ENCODE data around the gene TUBG2.
"Not testable (repeated sequence)": the region's sequence is repeated elsewhere in the genome, so short reads cannot be mapped to it uniquely, and the experiment has no call there.

TUBG2 gene

GRCh38 chr17:42653179-42654124 lies 5.6 kb upstream of the TUBG2 start:
- in situ Hi-C loops (cut with HindIII; ENCODE audit: low sequenced_read_pairs), result no loop called here

- in situ Hi-C loops (cut with HindIII; ENCODE audit: low sequenced_read_pairs), result no loop called here
Measured at GRCh38 chr17:42655528-42655927, 3.6 kb upstream of the TUBG2 start.

- in situ Hi-C loops (cut with HindIII; ENCODE audit: low sequenced_read_pairs), result no loop called here
Measured at GRCh38 chr17:42657824-42658588, 1.1 kb upstream of the TUBG2 start.

GRCh38 chr17:42659932-42660274 lies 819 bp downstream of the TUBG2 start:
- in situ Hi-C loops (cut with HindIII; ENCODE audit: low sequenced_read_pairs), result not testable (repeated sequence)

GRCh38 chr17:42660692-42661345 lies 1.7 kb downstream of the TUBG2 start:
- in situ Hi-C loops (cut with HindIII; ENCODE audit: low sequenced_read_pairs), result no loop called here

- in situ Hi-C loops (cut with HindIII; ENCODE audit: low sequenced_read_pairs), result no loop called here
Measured at GRCh38 chr17:42665581-42666001, 6.5 kb downstream of the TUBG2 start.

GRCh38 chr17:42666126-42666525 lies 7.0 kb downstream of the TUBG2 start:
- in situ Hi-C loops (cut with HindIII; ENCODE audit: low sequenced_read_pairs), result not testable (repeated sequence)

GRCh38 chr17:42667088-42667951 lies 8.2 kb downstream of the TUBG2 start:
- in situ Hi-C loops (cut with HindIII; ENCODE audit: low sequenced_read_pairs), result no loop called here

- in situ Hi-C loops (cut with HindIII; ENCODE audit: low sequenced_read_pairs), result no loop called here
Measured at GRCh38 chr17:42669705-42669976, 10.6 kb downstream of the TUBG2 start.

- in situ Hi-C loops (cut with HindIII; ENCODE audit: low sequenced_read_pairs), result no loop called here
Measured at GRCh38 chr17:42669977-42670788, 11.1 kb downstream of the TUBG2 start.

- in situ Hi-C loops (cut with HindIII; ENCODE audit: low sequenced_read_pairs), result no loop called here
Measured at GRCh38 chr17:42670789-42671657, 11.9 kb downstream of the TUBG2 start.

- in situ Hi-C loops (cut with HindIII; ENCODE audit: low sequenced_read_pairs), result no loop called here
Measured at GRCh38 chr17:42672038-42672437, 13.0 kb downstream of the TUBG2 start.

- in situ Hi-C loops (cut with HindIII; ENCODE audit: low sequenced_read_pairs), result no loop called here
Measured at GRCh38 chr17:42673266-42673884, 14.3 kb downstream of the TUBG2 start.

- in situ Hi-C loops (cut with HindIII; ENCODE audit: low sequenced_read_pairs), result no loop called here
Measured at GRCh38 chr17:42673885-42674754, 15.0 kb downstream of the TUBG2 start.

GRCh38 chr17:42674755-42675347 lies 15.8 kb downstream of the TUBG2 start:
- in situ Hi-C loops (cut with HindIII; ENCODE audit: low sequenced_read_pairs), result no loop called here

GRCh38 chr17:42675348-42675964 lies 16.4 kb downstream of the TUBG2 start:
- in situ Hi-C loops (cut with HindIII; ENCODE audit: low sequenced_read_pairs), result no loop called here

- in situ Hi-C loops (cut with HindIII; ENCODE audit: low sequenced_read_pairs), result no loop called here
Measured at GRCh38 chr17:42675965-42676423, 16.9 kb downstream of the TUBG2 start.
